ENCODE measurements around the gene LRTM2. TPM values are rescaled to one million over a fixed set of nuclear protein-coding genes. Genes with fewer than 3 reads are reported as not detected.

Gene LRTM2
- total RNA-seq, 2 experiments from 2014 or later: 0.11 TPM; not detected in 1

DNA sequence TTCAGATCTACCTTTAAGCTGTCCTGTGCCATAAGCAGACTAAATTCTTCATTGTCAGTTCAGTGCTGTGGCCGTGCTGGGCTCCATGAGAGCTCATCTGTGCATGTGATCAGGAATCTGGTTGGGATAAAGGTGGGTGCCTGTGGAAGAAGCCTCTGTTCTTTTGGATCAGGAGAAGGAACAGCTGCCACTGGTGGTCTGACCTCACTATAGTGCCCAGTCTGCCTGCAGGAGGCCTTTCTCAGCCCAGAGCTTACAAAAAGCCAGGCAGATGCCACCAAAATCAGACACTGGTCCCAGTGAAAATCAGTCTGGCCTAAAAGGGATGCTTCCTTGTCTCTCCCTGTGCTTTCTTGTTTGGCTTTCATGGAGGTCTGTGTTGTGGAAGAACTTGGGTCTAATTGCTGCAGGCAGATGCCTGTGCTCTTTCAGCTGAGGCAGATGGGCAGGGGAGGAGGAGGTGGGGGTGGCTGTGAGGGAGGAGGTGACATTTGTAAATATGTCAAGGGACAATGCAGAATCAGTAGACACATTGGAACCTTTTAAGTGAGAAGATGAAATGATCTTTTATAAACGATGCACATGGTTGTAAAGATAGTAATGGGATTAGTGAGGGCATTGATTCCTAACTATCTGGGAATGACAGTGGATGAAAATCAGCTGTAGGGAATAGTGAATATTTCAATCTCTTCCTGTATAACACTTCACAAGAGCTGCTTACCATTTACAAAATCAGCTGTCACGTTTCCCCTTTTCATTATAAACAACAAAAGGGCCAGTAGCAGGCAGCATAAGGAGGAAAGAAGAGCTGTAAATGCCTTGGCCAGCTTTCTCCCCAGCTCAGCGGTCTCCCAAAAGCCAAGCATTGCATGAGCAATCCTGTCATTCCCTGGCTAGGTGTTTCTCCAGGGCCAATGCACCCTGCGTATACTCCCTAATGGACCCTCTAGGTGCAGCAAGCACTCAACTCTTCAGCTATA lies 53.5 kb downstream of the LRTM2 start:
- Mint-ChIP-seq H3K4me1 (ENCODE audit: low read depth) (no peaks in the 10 kb centered on the region), H3K27me3 (no peaks in the 10 kb centered on the region), H3K4me3 (no peak overlapping the region), H3K9me3 (peaks cover 4% of the 10 kb centered on the region), H3K27ac (no peak overlapping the region), H3K36me3 (ENCODE audit: low read depth) (no peaks in the 10 kb centered on the region)
- H3K36me3 ChIP-seq (ENCODE audit: insufficient read depth, low read length): no peaks in the 10 kb centered on the region
- TF ChIP-seq, protein P1, sequence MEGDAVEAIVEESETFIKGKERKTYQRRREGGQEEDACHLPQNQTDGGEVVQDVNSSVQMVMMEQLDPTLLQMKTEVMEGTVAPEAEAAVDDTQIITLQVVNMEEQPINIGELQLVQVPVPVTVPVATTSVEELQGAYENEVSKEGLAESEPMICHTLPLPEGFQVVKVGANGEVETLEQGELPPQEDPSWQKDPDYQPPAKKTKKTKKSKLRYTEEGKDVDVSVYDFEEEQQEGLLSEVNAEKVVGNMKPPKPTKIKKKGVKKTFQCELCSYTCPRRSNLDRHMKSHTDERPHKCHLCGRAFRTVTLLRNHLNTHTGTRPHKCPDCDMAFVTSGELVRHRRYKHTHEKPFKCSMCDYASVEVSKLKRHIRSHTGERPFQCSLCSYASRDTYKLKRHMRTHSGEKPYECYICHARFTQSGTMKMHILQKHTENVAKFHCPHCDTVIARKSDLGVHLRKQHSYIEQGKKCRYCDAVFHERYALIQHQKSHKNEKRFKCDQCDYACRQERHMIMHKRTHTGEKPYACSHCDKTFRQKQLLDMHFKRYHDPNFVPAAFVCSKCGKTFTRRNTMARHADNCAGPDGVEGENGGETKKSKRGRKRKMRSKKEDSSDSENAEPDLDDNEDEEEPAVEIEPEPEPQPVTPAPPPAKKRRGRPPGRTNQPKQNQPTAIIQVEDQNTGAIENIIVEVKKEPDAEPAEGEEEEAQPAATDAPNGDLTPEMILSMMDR (IDR thresholded peaks at IDR 0.05): no peak
- no peak overlapping the region for H3K27ac ChIP-seq (ENCODE audit: low read depth in 1 of 2, low read length in 2 of 2)
- H3K9me3 ChIP-seq (ENCODE audit: control insufficient read depth in 1 of 2, insufficient read depth in 1 of 2, low read length in 2 of 2): peaks cover 0 to 4% of the 10 kb centered on the region in 2 experiments
- ChIA-PET CTCF (interaction anchor here (1.2 kb wide), 1 partner anchor 66 kb away, joined by 3 read pairs; no protein-coding TSS in a partner anchor), POLR2A (no interaction called here)
- intact Hi-C loops (cut with DNase I, micrococcal nuclease): no loop called here
- H3K27me3 ChIP-seq (ENCODE audit: control insufficient read depth in 1 of 2, insufficient read depth in 2 of 2, low read length in 2 of 2): peaks cover 0 to 4% of the 10 kb centered on the region in 2 experiments
- H3K4me3 ChIP-seq (ENCODE audit: low read length): no peak overlapping the region
- no peak for ATAC-seq (ENCODE audit: poor library complexity)
- H3K4me1 ChIP-seq (ENCODE audit: insufficient read depth, low read length): no peaks in the 10 kb centered on the region
- no peak for DNase-seq

DNA sequence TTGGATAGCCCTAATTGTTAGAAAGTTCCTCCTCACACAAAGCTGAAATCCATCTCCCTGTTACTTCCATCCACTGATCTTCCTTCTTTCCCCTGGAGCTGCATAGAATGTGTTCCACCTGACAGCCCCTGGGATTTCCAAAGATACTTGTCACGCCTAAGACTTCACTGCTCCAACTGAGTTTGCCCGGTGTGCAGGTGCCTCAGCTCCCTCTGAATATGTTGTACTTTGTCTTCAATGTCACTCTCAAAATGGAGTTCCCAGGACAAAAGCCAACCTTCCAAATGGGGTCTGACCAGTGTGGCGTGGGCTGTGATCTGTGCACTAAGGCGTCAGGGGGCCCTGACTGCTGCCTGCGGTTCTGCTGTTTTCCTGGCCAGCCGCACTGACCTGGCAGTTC lies 55.2 kb downstream of the LRTM2 start:
- H3K27ac ChIP-seq (ENCODE audit: low read depth in 1 of 2, low read length in 2 of 2): no peak overlapping the region
- no peaks in the 10 kb centered on the region for H3K36me3 ChIP-seq (ENCODE audit: insufficient read depth, low read length)
- ATAC-seq (ENCODE audit: poor library complexity) (no peak), DNase-seq (no peak)
- H3K36me3 Mint-ChIP-seq (ENCODE audit: low read depth): no peaks in the 10 kb centered on the region
- CTCF ChIA-PET: no interaction called here
- H3K27me3 ChIP-seq (ENCODE audit: control insufficient read depth in 1 of 2, insufficient read depth in 2 of 2, low read length in 2 of 2): no peaks in the 10 kb centered on the region
- no peaks in the 10 kb centered on the region for H3K4me1 Mint-ChIP-seq (ENCODE audit: low read depth)
- no peaks in the 10 kb centered on the region for H3K9me3 Mint-ChIP-seq
- intact Hi-C loops (cut with DNase I, micrococcal nuclease): no loop called here
- H3K27ac Mint-ChIP-seq: no peak overlapping the region
- H3K4me3 Mint-ChIP-seq: no peak overlapping the region
- no peaks in the 10 kb centered on the region for H3K27me3 Mint-ChIP-seq
- H3K4me1 ChIP-seq (ENCODE audit: insufficient read depth, low read length): no peaks in the 10 kb centered on the region
- no peak overlapping the region for H3K4me3 ChIP-seq (ENCODE audit: low read length)
- POLR2A ChIA-PET: no interaction called here
- TF ChIP-seq, protein P1 (IDR thresholded peaks at IDR 0.05): no peak
- peaks cover 0 to 4% of the 10 kb centered on the region in 2 experiments for H3K9me3 ChIP-seq (ENCODE audit: control insufficient read depth in 1 of 2, insufficient read depth in 1 of 2, low read length in 2 of 2)

DNA sequence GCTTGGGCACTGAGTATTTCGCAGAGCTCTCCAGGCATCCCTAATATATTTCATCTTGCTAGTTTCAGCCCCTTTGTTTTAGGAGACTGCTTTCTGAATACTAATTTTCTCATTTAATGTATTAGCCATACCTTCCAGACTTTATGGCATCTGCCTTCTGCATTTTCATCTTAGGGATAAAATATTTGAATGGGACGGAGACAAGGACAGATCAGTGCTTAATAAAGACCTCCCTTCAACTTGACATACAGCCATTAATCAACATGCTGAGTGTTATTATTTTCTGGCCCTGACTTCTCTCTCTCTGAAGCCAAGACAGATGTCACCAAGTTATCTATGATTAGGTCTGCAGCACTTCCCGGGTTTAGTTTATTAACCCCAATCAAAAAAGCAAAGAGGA lies 55.7 kb downstream of the LRTM2 start:
- Histone ChIP-seq H3K27me3 (ENCODE audit: control insufficient read depth in 1 of 2, insufficient read depth in 2 of 2, low read length in 2 of 2) (no peaks in the 10 kb centered on the region), H3K9me3 (ENCODE audit: control insufficient read depth in 1 of 2, insufficient read depth in 1 of 2, low read length in 2 of 2) (peaks cover 0 to 4% of the 10 kb centered on the region in 2 experiments), H3K4me1 (ENCODE audit: insufficient read depth, low read length) (no peaks in the 10 kb centered on the region), H3K36me3 (ENCODE audit: insufficient read depth, low read length) (no peaks in the 10 kb centered on the region), H3K27ac (ENCODE audit: low read depth in 1 of 2, low read length in 2 of 2) (no peak overlapping the region), H3K4me3 (ENCODE audit: low read length) (no peak overlapping the region)
- DNase-seq (no peak), ATAC-seq (ENCODE audit: poor library complexity) (no peak)
- Mint-ChIP-seq H3K36me3 (ENCODE audit: low read depth) (no peaks in the 10 kb centered on the region), H3K9me3 (no peaks in the 10 kb centered on the region), H3K27me3 (no peaks in the 10 kb centered on the region), H3K4me1 (ENCODE audit: low read depth) (no peaks in the 10 kb centered on the region), H3K27ac (no peak overlapping the region), H3K4me3 (no peak overlapping the region)
- POLR2A ChIA-PET: no interaction called here
- TF ChIP-seq, protein P1 (IDR thresholded peaks at IDR 0.05): no peak
- intact Hi-C loops (cut with DNase I, micrococcal nuclease): no loop called here
- CTCF ChIA-PET: no interaction called here
